ENCODE results near the gene SEMG1. TPM values are rescaled to one million over a fixed set of nuclear protein-coding genes. Genes with fewer than 3 reads are reported as not detected.
A peak's percentile ranks its signal among the peaks of the same experiment; 100 is the strongest.

SEMG1 gene
- total RNA-seq, 1 experiment from 2014 or later: not detected

DNA sequence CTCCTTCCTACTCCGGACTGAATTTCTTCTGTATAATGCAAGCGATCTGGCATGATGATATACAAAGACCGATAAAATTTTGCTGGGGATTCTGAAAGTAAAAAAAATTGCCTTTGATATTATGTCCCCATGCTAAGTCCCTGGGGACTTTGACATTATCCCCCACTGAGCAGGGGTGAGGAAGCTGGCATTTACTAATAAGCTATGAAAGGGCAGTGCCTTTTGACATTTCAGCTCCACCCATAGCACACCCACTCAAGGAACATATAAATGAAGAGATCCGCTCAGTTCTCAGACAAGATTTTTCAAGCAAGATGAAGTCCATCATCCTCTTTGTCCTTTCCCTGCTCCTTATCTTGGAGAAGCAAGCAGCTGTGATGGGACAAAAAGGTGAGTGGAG is 14.2 kb downstream of the SEMG1 start, which contains the start of gene SEMG2:
Gene SEMG2, plus strand, starts transcription at position 298 of the 400 bp plus-strand sequence. Its CDS starts 17 bp downstream, at position 315.
- no peak for DNase-seq (ENCODE audit: low spot score)

- no peak for DNase-seq (ENCODE audit: low spot score)
Measured at GRCh38 chr20:45223136-45223535, 16.3 kb downstream of the SEMG1 start.

- no peak for DNase-seq (ENCODE audit: low spot score)
Measured at GRCh38 chr20:45226287-45226686, 19.5 kb downstream of the SEMG1 start.

DNA sequence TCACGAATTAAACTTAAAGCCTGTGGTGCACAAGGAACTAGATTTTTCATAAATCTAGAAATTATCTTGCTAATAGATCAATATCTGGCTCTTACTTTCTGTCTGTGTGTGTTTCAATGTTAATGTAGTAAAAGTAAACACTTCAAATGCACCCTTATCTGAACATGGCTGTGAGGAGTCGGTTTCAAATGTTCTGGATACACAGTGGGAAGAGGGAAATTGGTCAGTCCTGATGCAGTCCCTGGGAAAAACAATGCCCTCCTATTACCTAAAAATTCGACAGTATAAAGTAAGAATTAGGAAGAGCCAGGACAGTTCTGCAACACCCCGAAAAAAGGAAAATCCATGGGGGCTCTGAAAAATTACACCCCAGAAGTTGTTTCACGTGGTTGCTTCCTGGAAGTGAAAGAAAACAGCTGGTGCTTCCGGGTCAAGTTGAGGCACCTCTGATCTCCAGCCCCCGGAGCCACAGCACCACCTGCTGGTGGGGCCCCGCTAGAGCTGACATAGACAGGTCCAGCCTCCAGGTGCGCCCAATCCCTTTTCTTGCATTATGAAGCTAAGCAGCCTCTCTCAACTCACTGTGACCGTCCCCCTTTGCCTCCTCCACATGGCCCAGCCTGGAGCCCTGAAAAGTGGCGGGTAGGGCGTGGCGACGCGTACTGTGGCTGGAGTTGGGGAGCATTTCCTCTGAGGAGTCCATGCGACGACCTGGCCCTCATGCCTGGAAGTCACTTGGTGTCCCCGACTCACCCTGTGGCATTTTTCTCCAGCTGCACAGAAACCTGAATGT is 22.6 kb downstream of the SEMG1 start:
- peak; percentile 86 for DNase-seq (ENCODE audit: low spot score)

DNA sequence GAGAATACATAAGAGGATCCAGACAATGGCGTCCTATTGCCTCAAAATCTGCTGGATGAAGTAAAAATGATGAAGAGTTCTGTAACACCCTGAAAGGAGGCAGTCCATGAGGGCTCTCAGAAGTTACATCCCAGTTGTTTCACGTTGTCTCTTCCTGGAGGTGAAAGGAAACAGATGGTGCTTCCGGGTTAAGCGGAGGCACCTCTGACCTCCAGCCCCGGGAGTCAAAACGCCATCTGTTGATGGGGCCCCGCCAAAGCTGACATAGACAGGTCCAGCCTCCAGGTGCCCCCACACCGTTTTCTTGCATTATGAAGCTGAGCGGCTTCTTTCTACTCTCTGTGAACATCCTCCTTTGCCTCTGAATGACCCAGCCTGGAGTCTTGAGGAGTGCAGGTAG is 23.8 kb downstream of the SEMG1 start:
- DNase-seq (ENCODE audit: low spot score): no peak

- peak; percentile 53 for DNase-seq (ENCODE audit: low spot score)
Measured at GRCh38 chr20:45235995-45236394, 29.2 kb downstream of the SEMG1 start.

DNA sequence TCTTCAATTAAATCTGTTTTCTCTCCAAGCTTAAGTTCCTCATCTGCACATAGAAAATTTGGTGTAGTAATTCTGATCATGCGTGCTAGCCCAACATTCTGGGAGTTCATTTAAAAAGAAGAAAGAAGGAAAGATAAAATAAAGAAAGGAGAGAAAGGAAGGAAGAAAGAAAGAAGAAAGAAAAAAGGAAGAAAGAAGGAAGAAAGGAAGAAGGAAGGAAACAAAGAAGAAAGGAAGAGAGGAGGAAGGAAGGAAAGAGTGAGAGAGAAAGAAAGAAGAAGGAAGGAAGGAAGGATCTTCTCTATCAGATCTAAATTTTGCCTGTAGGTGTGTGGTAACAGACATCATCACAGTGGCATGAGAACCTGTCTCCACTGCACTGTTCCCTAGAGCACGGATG is 31.3 kb downstream of the SEMG1 start:
- DNase-seq (ENCODE audit: low spot score): no peak

- DNase-seq (ENCODE audit: low spot score): no peak
Measured at GRCh38 chr20:45246109-45246508, 39.3 kb downstream of the SEMG1 start.

GRCh38 chr20:45247865-45248264 is 41.0 kb downstream of the SEMG1 start:
- DNase-seq (ENCODE audit: low spot score): no peak

- no peak for DNase-seq (ENCODE audit: low spot score)
Measured at GRCh38 chr20:45248609-45249008, 41.8 kb downstream of the SEMG1 start.

DNA sequence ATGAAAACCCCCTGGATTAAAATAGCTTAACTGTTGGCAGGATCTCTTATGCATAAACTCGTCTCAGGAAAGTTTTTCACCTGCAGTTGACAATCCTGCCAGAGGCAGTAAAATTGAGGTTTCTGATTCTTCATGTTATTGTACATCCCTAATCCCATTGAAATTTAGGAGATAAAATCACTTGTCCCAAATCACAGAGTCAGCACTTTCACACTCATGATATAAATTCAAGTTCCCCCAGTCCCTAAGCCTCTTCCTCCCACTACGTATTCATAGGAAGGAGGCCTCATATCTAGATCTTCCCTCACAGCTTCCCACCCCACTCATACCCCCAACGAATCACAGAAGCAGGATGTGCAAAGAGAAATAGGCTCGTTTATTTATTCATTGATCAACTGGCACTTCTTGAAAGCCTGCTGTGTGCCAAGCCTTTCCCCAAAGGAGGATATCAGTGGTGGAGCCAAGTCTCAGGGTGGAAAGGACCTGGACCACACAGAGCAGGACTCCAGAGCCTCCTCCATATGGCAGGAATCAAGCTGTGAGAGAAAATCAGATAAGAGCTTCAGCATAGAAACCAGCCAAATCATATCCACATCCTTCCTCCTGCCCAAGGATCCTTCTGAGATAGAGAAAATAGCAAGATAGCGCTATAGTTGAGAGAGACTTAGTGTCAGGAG is 45.2 kb downstream of the SEMG1 start:
- no peak for DNase-seq (ENCODE audit: low spot score)

DNA sequence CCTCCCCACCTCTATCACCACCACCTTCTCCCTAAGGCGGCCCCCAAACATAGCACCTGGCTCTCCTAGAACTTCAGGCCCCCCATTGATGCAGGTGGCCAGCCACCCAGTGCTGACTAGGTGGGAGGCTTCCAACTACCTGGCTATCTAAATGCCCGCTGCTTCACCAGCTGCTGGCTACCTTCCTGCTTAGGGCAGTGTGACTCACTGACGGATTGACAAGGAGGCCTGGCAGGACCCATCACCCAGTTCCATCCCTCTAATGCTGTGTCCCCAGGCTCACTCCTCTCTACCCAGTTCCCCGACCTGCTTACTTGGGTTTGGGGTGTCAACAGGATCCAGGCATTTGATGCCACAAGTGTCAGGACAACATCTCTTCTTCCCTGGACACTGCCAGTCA is 46.4 kb downstream of the SEMG1 start:
- peak; percentile 38 for DNase-seq (ENCODE audit: low spot score)

GRCh38 chr20:45254383-45255262 is 47.8 kb downstream of the SEMG1 start, which contains the start of gene SLPI:
Gene SLPI (minus strand): TSS chr20:45254564. CDS start chr20:45254543, 21 bp downstream.
- DNase-seq (ENCODE audit: low spot score): peak; percentile 88

GRCh38 chr20:45257161-45257560 is 50.3 kb downstream of the SEMG1 start:
- DNase-seq (ENCODE audit: low spot score): no peak

- no peak for DNase-seq (ENCODE audit: low spot score)
Measured at GRCh38 chr20:45257711-45258110, 50.9 kb downstream of the SEMG1 start.

DNA sequence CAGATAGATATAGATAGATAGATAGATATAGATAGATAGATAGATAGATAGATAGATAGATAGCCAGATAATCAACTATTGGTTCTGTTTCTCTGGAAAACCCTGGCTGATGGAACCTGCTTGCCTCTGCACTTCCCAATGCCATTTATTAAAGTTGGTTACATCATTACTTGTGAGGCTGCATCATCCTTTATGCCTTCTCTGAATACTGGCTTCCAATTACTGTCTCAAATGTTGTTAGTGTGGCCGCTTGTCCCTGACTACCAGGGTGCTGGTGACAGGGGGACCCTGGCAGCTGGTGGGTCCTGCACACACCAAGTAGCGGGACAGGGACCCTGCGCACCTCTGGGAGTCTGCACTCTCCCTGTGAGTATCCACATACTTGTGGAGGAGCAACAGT is 51.4 kb downstream of the SEMG1 start:
- DNase-seq (ENCODE audit: low spot score): no peak

GRCh38 chr20:45258664-45259063 is 51.8 kb downstream of the SEMG1 start:
- DNase-seq (ENCODE audit: low spot score): no peak

Other genes starting within 250 kb of the SEMG1 start
- 80.5 and 85.2 TPM in 2 replicates for gene TOMM34, start 246.6 kb upstream of the SEMG1 start, total RNA-seq (2014; rRNA removed; shearing (Covaris generic))
- 23.1 and 27.1 TPM in 2 replicates for gene STK4, start 240.5 kb upstream of the SEMG1 start, total RNA-seq (2014; rRNA removed; shearing (Covaris generic))
- gene KCNS1, start 105.9 kb upstream of the SEMG1 start, total RNA-seq (2014; rRNA removed; shearing (Covaris generic)): not detected in 2 replicates
- not detected in 2 replicates for gene WFDC5, start 91.9 kb upstream of the SEMG1 start, total RNA-seq (2014; rRNA removed; shearing (Covaris generic))
- not detected in 2 replicates for gene WFDC12, start 82.6 kb upstream of the SEMG1 start, total RNA-seq (2014; rRNA removed; shearing (Covaris generic))
- 2.0 and 6.6 TPM in 2 replicates for gene PI3, start 32.1 kb upstream of the SEMG1 start, total RNA-seq (2014; rRNA removed; shearing (Covaris generic))
- gene SEMG2, start 14.3 kb downstream of the SEMG1 start, total RNA-seq (2014; rRNA removed; shearing (Covaris generic)): not detected in 2 replicates
- 9.1 and 13.5 TPM in 2 replicates for gene SLPI, start 47.5 kb downstream of the SEMG1 start, total RNA-seq (2014; rRNA removed; shearing (Covaris generic))
- gene RBPJL, start 99.8 kb downstream of the SEMG1 start, total RNA-seq (2014; rRNA removed; shearing (Covaris generic)): not detected in 2 replicates
- 0.13 and 0.46 TPM in 2 replicates for gene MATN4, start 101.3 kb downstream of the SEMG1 start, total RNA-seq (2014; rRNA removed; shearing (Covaris generic))
- gene SDC4, start 141.4 kb downstream of the SEMG1 start, total RNA-seq (2014; rRNA removed; shearing (Covaris generic)): 79.1 and 90.1 TPM in 2 replicates
- gene SYS1, start 156.1 kb downstream of the SEMG1 start, total RNA-seq (2014; rRNA removed; shearing (Covaris generic)): 73.6 and 74.7 TPM in 2 replicates
- gene TP53TG5, start 171.3 kb downstream of the SEMG1 start, total RNA-seq (2014; rRNA removed; shearing (Covaris generic)): 0.23 and 1.6 TPM in 2 replicates
- 66.6 and 84.8 TPM in 2 replicates for gene DBNDD2, start 201.3 kb downstream of the SEMG1 start, total RNA-seq (2014; rRNA removed; shearing (Covaris generic))
- gene PIGT, start 209.1 kb downstream of the SEMG1 start, total RNA-seq (2014; rRNA removed; shearing (Covaris generic)): 164 and 165 TPM in 2 replicates

Data from HT-29 (cell line).